Measurements from ENCODE around the gene FOXC1. TPM values are rescaled to one million over a fixed set of nuclear protein-coding genes. Genes with fewer than 3 reads are reported as not detected.

Gene FOXC1
- total RNA-seq, 1 donor from 2014 or later = 2.3 TPM

- DNase-seq = no peak
- TF ChIP-seq CTCF (IDR thresholded peaks at IDR 0.05) = no peak
- H3K36me3 ChIP-seq = no peaks in the 10 kb centered on the region
- no peak overlapping the region for H3K4me3 ChIP-seq
- H3K9me3 ChIP-seq = no peaks in the 10 kb centered on the region
- H3K4me1 ChIP-seq = no peaks in the 10 kb centered on the region
- H3K27me3 ChIP-seq (ENCODE audit: low read depth) = no peaks in the 10 kb centered on the region
- no peak overlapping the region for H3K27ac ChIP-seq
- intact Hi-C loops (cut with DNase I) = no loop called here
- ATAC-seq = no peak
Measured at GRCh38 chr6:1658212-1659005, 48.7 kb downstream of the FOXC1 start.

- no peak for TF ChIP-seq CTCF (IDR thresholded peaks at IDR 0.05)
- ATAC-seq (no peak), DNase-seq (no peak)
- no peaks in the 10 kb centered on the region for H3K9me3 ChIP-seq
- H3K4me3 ChIP-seq = no peak overlapping the region
- no peaks in the 10 kb centered on the region for H3K36me3 ChIP-seq
- intact Hi-C loops (cut with DNase I) = no loop called here
- no peak overlapping the region for H3K27ac ChIP-seq
- no peaks in the 10 kb centered on the region for H3K27me3 ChIP-seq (ENCODE audit: low read depth)
- H3K4me1 ChIP-seq = no peaks in the 10 kb centered on the region
Measured at GRCh38 chr6:1659816-1660215, 50.1 kb downstream of the FOXC1 start.

GRCh38 chr6:1662534-1662933, 52.8 kb downstream of the FOXC1 start:
- no peaks in the 10 kb centered on the region for H3K4me1 ChIP-seq
- no peaks in the 10 kb centered on the region for H3K9me3 ChIP-seq
- ATAC-seq (no peak), DNase-seq (no peak)
- H3K27me3 ChIP-seq (ENCODE audit: low read depth) = no peaks in the 10 kb centered on the region
- TF ChIP-seq CTCF (IDR thresholded peaks at IDR 0.05) = no peak
- H3K4me3 ChIP-seq = no peak overlapping the region
- intact Hi-C loops (cut with DNase I) = no loop called here
- H3K27ac ChIP-seq = no peak overlapping the region
- no peaks in the 10 kb centered on the region for H3K36me3 ChIP-seq

Other genes with a start within 250 kb of the FOXC1 start
- 13.2 TPM for gene FOXF2, start 220.3 kb upstream of the FOXC1 start, total RNA-seq

Data from lower lobe of right lung (tissue), 2 donors.